H1 (cell line): ENCODE data around the gene CIRBP. TPM values are rescaled to one million over a fixed set of nuclear protein-coding genes. Genes with fewer than 3 reads are reported as not detected.
A peak's percentile ranks its signal among the peaks of the same experiment; 100 is the strongest.

Source experiments
- CTCF ChIA-PET: fragments of 300-600 bp; sonication (Branson Sonifier 250); formaldehyde crosslinking; loops from one replicate; lab custom pipeline; 2021; ENCODE audit not compliant: partially characterized antibody; lab: Charles Lee
- POLR2A ChIA-PET: fragments of 300-600 bp; sonication (Branson Sonifier 250); formaldehyde crosslinking; loops from one replicate; lab custom pipeline; 2021; ENCODE audit warnings: inconsistent platforms; ENCODE audit not compliant: partially characterized antibody; lab: Charles Lee
- DNase-seq, 2 experiments: peaks; one replicate each; pipeline versions ENCODE4 v3.0.0 to v3.0.0-alpha.2; 2010 to 2022; ENCODE audit warnings: low spot score in 2 of 2, low read depth in 1 of 2, mixed read lengths in 1 of 2
- FAIRE-seq: peaks from 2 replicates; lab custom pipeline; 2011; peaks lifted over from hg19 to GRCh38; lab: Jason Lieb, UNC
- H2AFZ ChIP-seq: 2 replicates; pipeline ENCODE4 v1.8.1; 2012; ENCODE audit warnings: low read length, inconsistent platforms
- H2AK5ac ChIP-seq: 2 replicates; pipeline ENCODE4 v1.6.1; 2013; ENCODE audit warnings: low read depth, low read length
- H2BK120ac ChIP-seq: replicated peaks from 2 replicates; pipeline ENCODE3; 2013; ENCODE audit warnings: low read depth, low read length, inconsistent platforms
- H2BK12ac ChIP-seq: 2 replicates; pipeline ENCODE4 v1.6.1; 2013; ENCODE audit warnings: low read depth, low read length
- H2BK15ac ChIP-seq: 2 replicates; pipeline ENCODE4 v1.6.1; 2013; ENCODE audit warnings: low read length
- H2BK20ac ChIP-seq: 2 replicates; pipeline ENCODE4 v1.6.1; 2013; ENCODE audit warnings: low read length
- H2BK5ac ChIP-seq: 2 replicates; pipeline ENCODE4 v1.6.1; 2013; ENCODE audit warnings: low read depth, low read length
- H3K14ac ChIP-seq: 2 replicates; pipeline ENCODE4 v1.6.1; 2013; ENCODE audit warnings: inconsistent platforms; ENCODE audit not compliant: insufficient read length
- H3K18ac ChIP-seq: 2 replicates; pipeline ENCODE4 v1.6.1; 2013; ENCODE audit warnings: low read length; ENCODE audit errors: extremely low read depth
- H3K23ac ChIP-seq: 2 replicates; pipeline ENCODE4 v1.6.1; 2013; ENCODE audit warnings: inconsistent platforms; ENCODE audit not compliant: insufficient read length
- H3K23me2 ChIP-seq: 2 replicates; pipeline ENCODE4 v1.6.1; 2013; ENCODE audit warnings: low read depth, low read length
- H3K27ac ChIP-seq: 2 replicates; pipeline ENCODE4 v1.6.1; 2011; ENCODE audit warnings: low read depth, low read length, inconsistent platforms
- H3K27me3 ChIP-seq, 4 experiments: replicated peaks in 1 of 4; 1 replicate in 1 of 4; 2 replicates in 3 of 4; pipeline versions ENCODE4 v1.6.1 to v1.8.1; 2011 to 2013; ENCODE audit warnings: low read length in 3 of 4, mild to moderate bottlenecking in 3 of 4, inconsistent platforms in 2 of 4, mixed read lengths in 2 of 4, moderate library complexity in 1 of 4; ENCODE audit not compliant: control insufficient read depth in 3 of 4, insufficient read depth in 3 of 4; ENCODE audit errors: extremely low read depth in 1 of 4
- H3K36me3 ChIP-seq, 4 experiments: 2 replicates each; pipeline versions ENCODE4 v1.6.1 to v1.8.1; 2011 to 2013; ENCODE audit warnings: mild to moderate bottlenecking in 4 of 4, low read length in 3 of 4, moderate library complexity in 2 of 4, control low read depth in 1 of 4, inconsistent platforms in 1 of 4; ENCODE audit not compliant: insufficient read depth in 4 of 4, control insufficient read depth in 2 of 4
- H3K4ac ChIP-seq: replicated peaks from 2 replicates; pipeline ENCODE3; 2013; ENCODE audit warnings: low read length, low read depth, mixed read lengths, inconsistent platforms; ENCODE audit not compliant: insufficient read length
- H3K4me1 ChIP-seq, 4 experiments: replicated peaks in 1 of 4; 1 replicate in 1 of 4; 2 replicates in 3 of 4; pipeline versions ENCODE4 v1.6.1 to v1.8.1; 2011 to 2013; ENCODE audit warnings: low read length in 3 of 4, inconsistent platforms in 2 of 4, mixed read lengths in 1 of 4; ENCODE audit not compliant: insufficient read depth in 4 of 4, control insufficient read depth in 3 of 4
- H3K4me2 ChIP-seq, 2 experiments: 2 replicates each; pipeline versions ENCODE4 v1.6.1 to v1.8.1; 2011 to 2013; ENCODE audit warnings: low read depth in 2 of 2, low read length in 2 of 2, control low read depth in 1 of 2, inconsistent platforms in 1 of 2, mild to moderate bottlenecking in 1 of 2; ENCODE audit not compliant: insufficient read depth in 1 of 2
- H3K4me3 ChIP-seq, 4 experiments: fragments of 200-600, 300-600 bp in 1 of 4; sonication (generic), shearing (Covaris generic), sonication (Bioruptor Twin) in 1 of 4; 2 replicates each; pipeline versions ENCODE4 v1.5.1 to v1.8.1; 2011 to 2016; ENCODE audit warnings: low read length in 4 of 4, low read depth in 3 of 4, control low read depth in 2 of 4, inconsistent platforms in 2 of 4, mild to moderate bottlenecking in 2 of 4, mixed read lengths in 1 of 4, moderate library complexity in 1 of 4; ENCODE audit not compliant: insufficient read depth in 2 of 4; ENCODE audit errors: extremely low read depth in 1 of 4
- H3K56ac ChIP-seq: replicated peaks from 2 replicates; pipeline ENCODE3; 2013; ENCODE audit warnings: low read depth, mild to moderate bottlenecking, mixed read lengths, low read length, inconsistent platforms; ENCODE audit not compliant: insufficient read length
- H3K79me1 ChIP-seq: 2 replicates; pipeline ENCODE4 v1.6.1; 2013; ENCODE audit warnings: low read depth, low read length, control low read depth
- H3K79me2 ChIP-seq, 2 experiments: 2 replicates each; pipeline versions ENCODE4 v1.6.1 to v1.8.1; 2012 to 2013; ENCODE audit warnings: low read length in 2 of 2, mild to moderate bottlenecking in 2 of 2, inconsistent platforms in 1 of 2; ENCODE audit not compliant: insufficient read depth in 2 of 2, control insufficient read depth in 1 of 2
- H3K9ac ChIP-seq, 4 experiments: replicated peaks in 1 of 4; 1 replicate in 1 of 4; 2 replicates in 3 of 4; pipeline versions ENCODE4 v1.6.1 to v1.8.1; 2011 to 2013; ENCODE audit warnings: low read depth in 3 of 4, low read length in 3 of 4, control low read depth in 2 of 4, mild to moderate bottlenecking in 2 of 4, moderate library complexity in 2 of 4, inconsistent platforms in 1 of 4; ENCODE audit errors: extremely low read depth in 1 of 4
- H3K9me3 ChIP-seq, 2 experiments: 2 replicates each; pipeline versions ENCODE4 v1.6.1 to v1.8.1; 2012 to 2013; ENCODE audit warnings: mild to moderate bottlenecking in 2 of 2, moderate library complexity in 2 of 2, control low read depth in 1 of 2, inconsistent platforms in 1 of 2, low read depth in 1 of 2, low read length in 1 of 2, mixed read lengths in 1 of 2; ENCODE audit not compliant: insufficient read depth in 2 of 2
- H4K20me1 ChIP-seq, 2 experiments: replicated peaks in 1 of 2; 2 replicates each; pipeline versions ENCODE3 to v1.8.1; 2011 to 2013; ENCODE audit warnings: inconsistent platforms in 2 of 2, low read length in 2 of 2, mild to moderate bottlenecking in 1 of 2; ENCODE audit not compliant: insufficient read depth in 2 of 2, control insufficient read depth in 1 of 2
- H4K5ac ChIP-seq: 2 replicates; pipeline ENCODE4 v1.6.1; 2013; ENCODE audit warnings: low read length, low read depth, mixed read lengths, inconsistent platforms; ENCODE audit not compliant: insufficient read length
- H4K8ac ChIP-seq: 2 replicates; pipeline ENCODE4 v1.8.0; 2013; ENCODE audit warnings: mild to moderate bottlenecking, moderate library complexity, low read length, inconsistent platforms; ENCODE audit not compliant: insufficient read depth; ENCODE audit errors: extremely low read depth
- H4K91ac ChIP-seq: replicated peaks from 2 replicates; pipeline ENCODE3; 2013; ENCODE audit warnings: low read length, mixed read lengths, inconsistent platforms; ENCODE audit not compliant: insufficient read length
- ATF3 ChIP-seq: IDR thresholded peaks from 2 replicates; pipeline ENCODE4 v1.6.1; 2011; ENCODE audit warnings: low read depth, mild to moderate bottlenecking, low read length; ENCODE audit not compliant: insufficient read depth
- BCL11A ChIP-seq, 2 experiments: IDR thresholded peaks; one replicate each; pipeline ENCODE4 v1.6.1; 2011; ENCODE audit warnings: low read depth in 2 of 2, low read length in 2 of 2, mild to moderate bottlenecking in 2 of 2
- CBX8 ChIP-seq: fragments of 300-800, 300-1000 bp; sonication (generic); IDR thresholded peaks from 2 replicates; pipeline ENCODE4 v1.7.1; 2016; ENCODE audit warnings: low read depth, low read length, borderline replicate concordance
- EZH2 ChIP-seq: fragments of 200-600 bp; sonication (generic); IDR thresholded peaks from 2 replicates; pipeline ENCODE4 v1.7.1; 2012; ENCODE audit warnings: low read depth, mild to moderate bottlenecking, moderate library complexity, low read length, inconsistent platforms; ENCODE audit not compliant: severe bottlenecking
- KDM4A ChIP-seq: IDR thresholded peaks from one replicate; pipeline ENCODE4 v1.7.1; 2012; ENCODE audit warnings: low read depth, mild to moderate bottlenecking, moderate library complexity, low read length, inconsistent platforms; ENCODE audit not compliant: severe bottlenecking
- PHF8 ChIP-seq: fragments of 200-600 bp; sonication (generic); conservative IDR thresholded peaks from 2 replicates; pipeline ENCODE4 v1.7.1; 2012; ENCODE audit warnings: low read depth, mild to moderate bottlenecking, inconsistent platforms, low read length, moderate library complexity
- POLR2A ChIP-seq, 2 experiments: IDR thresholded peaks; 1 replicate in 1 of 2; 2 replicates in 1 of 2; pipeline ENCODE4 v1.6.1; 2011; ENCODE audit warnings: low read depth in 2 of 2, low read length in 2 of 2, mild to moderate bottlenecking in 2 of 2; ENCODE audit errors: control extremely low read depth in 1 of 2
- RBBP5 ChIP-seq: IDR thresholded peaks from 2 replicates; pipeline ENCODE4 v1.7.1; 2012; ENCODE audit warnings: low read depth, mild to moderate bottlenecking, inconsistent platforms, low read length, moderate library complexity, borderline replicate concordance
- SP1 ChIP-seq: IDR thresholded peaks from 2 replicates; pipeline ENCODE4 v1.6.1; 2011; ENCODE audit warnings: low read depth, low read length
- SP4 ChIP-seq: IDR thresholded peaks from 2 replicates; pipeline ENCODE4 v1.6.1; 2012; ENCODE audit warnings: low read length, inconsistent platforms
- SRF ChIP-seq: IDR thresholded peaks from 2 replicates; pipeline ENCODE4 v1.6.1; 2011; ENCODE audit warnings: mild to moderate bottlenecking, low read depth, low read length, moderate library complexity
- WGBS, 2 experiments: shearing (Covaris generic) in 1 of 2; methylation state at CpG; one replicate each; pipeline versions ENCODE4 v1.1.6 to v1.1.7; 2013 to 2015; ENCODE audit warnings: low lambda C conversion rate in 2 of 2, mixed read lengths in 2 of 2, inconsistent platforms in 1 of 2, low coverage in 1 of 2, missing lambda C conversion rate in 1 of 2; ENCODE audit not compliant: insufficient replicate concordance in 2 of 2, insufficient coverage in 1 of 2, insufficient read length in 1 of 2; ENCODE audit errors: extremely low coverage in 1 of 2, missing lambda C conversion rate in 1 of 2; 5-methylcytosine and 5-hydroxymethylcytosine counted together
- polyA plus RNA-seq, 7 experiments: library from polyadenylated mRNA; depleted of rRNA in 3 of 7; stranded (reverse) in 5 of 7; unstranded in 2 of 7; fragments of >200 nt in 5 of 7; fragments of 200-250 nt in 2 of 7; gene quantifications; 1 replicate in 5 of 7; 2 replicates in 1 of 7; 4 replicates in 1 of 7; pipeline versions ENCODE4 v1.2.1 to v1.2.3, GENCODE V29; 2011 to 2013; ENCODE audit warnings: missing spikeins in 2 of 7, mixed read lengths in 2 of 7
- total RNA-seq: library from RNA; stranded (reverse); fragmentation: NEBNext Ultra II Directional; extraction: Animal tissue kit (Norgen Biotek cat#: 25700); gene quantifications from 2 replicates; pipeline ENCODE4 v1.2.1, GENCODE V29; 2021

The CIRBP gene
- total and polyA plus RNA-seq, 2 of the 8 experiments (the other 6 are each of a cell fraction or from before 2014, with no cell fraction given): 175 to 199 TPM

GRCh38 chr19:1275260-1275975 lies 6.3 kb downstream of the CIRBP start, which contains the start of gene FAM174C:
Gene FAM174C, plus strand, starts transcription at chr19:1275530. Its CDS starts 20 bp downstream, at chr19:1275550.
- Histone ChIP-seq H3K9me3 (no peaks in the 10 kb centered on the region), H2BK15ac (no peak within 1 kb of the TSS), H2BK5ac (peak within 1 kb of the TSS; percentile 91), H4K8ac (peak within 1 kb of the TSS; percentile 99), H3K56ac (peak within 1 kb of the TSS; percentile 97), H2BK12ac (peak within 1 kb of the TSS; percentile 39; the same call in 1 of the 2 replicates), H3K14ac (no peak within 1 kb of the TSS), H3K36me3 (peaks cover 33 to 47% (median 43%) of the 10 kb centered on the region in 4 experiments), H3K4me1 (peaks cover under 1 to 19% (median 15%) of the 10 kb centered on the region in 4 experiments; a peak in 6 of 7 replicates), H2BK120ac (peak within 1 kb of the TSS; percentile 41), H3K27ac (peak within 1 kb of the TSS; percentile 99), H3K79me1 (peaks cover 22% of the 10 kb centered on the region), H4K91ac (peak within 1 kb of the TSS; percentile 97), H3K4ac (peak within 1 kb of the TSS; percentile 95), H3K4me3 (peak within 1 kb of the TSS; percentile 77 to 82 (median 78)), H3K9ac (peak within 1 kb of the TSS; percentile 72 to 99 (median 98)), H3K27me3 (no peaks in the 10 kb centered on the region), H3K79me2 (peaks cover 0 to 30% of the 10 kb centered on the region in 2 experiments; a peak in 2 of 4 replicates), H3K4me2 (peak within 1 kb of the TSS; percentile 80 to 90), H3K18ac (peak within 1 kb of the TSS; percentile 88), H4K5ac (peak within 1 kb of the TSS; percentile 67), H4K20me1 (peaks cover 5 to 25% of the 10 kb centered on the region in 2 experiments), H3K23ac (no peak within 1 kb of the TSS), H2AFZ (no peak within 1 kb of the TSS), H3K23me2 (peaks cover 10% of the 10 kb centered on the region; the same call in 1 of the 2 replicates), H2AK5ac (no peak within 1 kb of the TSS; the same call in 1 of the 2 replicates), H2BK20ac (no peak within 1 kb of the TSS)
- DNase-seq (peak in 1 of 2 experiments; percentile 92), FAIRE-seq (no peak)
- 3% methylated on average over 11 of the region's 98 CpGs; no CpG with 5 or more reads in 1 of the 2 experiments for WGBS, 2 experiments
- ChIA-PET CTCF (interaction anchor here (0.8 kb wide), 1 partner anchor 31 kb away, joined by 4 read pairs; no protein-coding TSS in a partner anchor), POLR2A (interaction anchor here (0.6 to 11.4 kb wide), 32 partner anchors 9 to 247 kb away, joined by 3 to 331 read pairs (median 4); partner anchors contain the start of genes CIRBP and NDUFS7)
- TF ChIP-seq POLR2A (IDR thresholded peaks at IDR 0.05; ENCODE audit: control extremely low read depth in 1 of 2, low read depth in 2 of 2, low read length in 2 of 2) (peak; percentile 93 to 94), RBBP5 (no peak; the same call in 1 of the 2 replicates), BCL11A (IDR thresholded peaks at IDR 0.05; ENCODE audit: low read depth in 2 of 2, low read length in 2 of 2) (no peak), EZH2 (no peak), SP1 (peak; percentile 44), ATF3 (peak; percentile 99), CBX8 (no peak), KDM4A (peak; percentile 54), SP4 (peak; percentile 89), SRF (peak; percentile 3; the same call in 1 of the 2 replicates), PHF8 (peak; percentile 87)
